ENCODE results near the gene ANO8. TPM values are rescaled to one million over a fixed set of nuclear protein-coding genes. Genes with fewer than 3 reads are reported as not detected.

Gene ANO8
- total and polyA plus RNA-seq, 2 donors from 2014 or later: 3.0 to 12.1 TPM

GRCh38 chr19:17283504-17283996 lies 51.1 kb downstream of the ANO8 start:
- Histone ChIP-seq H3K4me3 (ENCODE audit: low read length in 3 of 3) (no peak overlapping the region), H3K36me3 (ENCODE audit: control insufficient read depth in 2 of 3, insufficient read depth in 3 of 3, low read length in 3 of 3) (no peaks in the 10 kb centered on the region), H3K4me1 (ENCODE audit: control insufficient read depth in 2 of 3, insufficient read depth in 2 of 3, low read depth in 1 of 3, low read length in 3 of 3) (peaks cover 0 to 4% (median 0%) of the 10 kb centered on the region in 3 donors), H3K27ac (ENCODE audit: low read depth in 2 of 2, low read length in 2 of 2) (no peak overlapping the region), H3K9me3 (ENCODE audit: control insufficient read depth in 2 of 3, insufficient read depth in 1 of 3, low read length in 3 of 3) (no peaks in the 10 kb centered on the region), H3K9ac (ENCODE audit: low read length in 3 of 3) (no peak overlapping the region), H3K27me3 (ENCODE audit: control insufficient read depth, insufficient read depth, low read length) (peaks cover 2% of the 10 kb centered on the region)
- intact Hi-C loops (cut with DNase I): loop anchor here (10.0 kb wide), 1 partner anchor 219 kb away; no protein-coding TSS in a partner anchor
- no peak for TF ChIP-seq CTCF (IDR thresholded peaks at IDR 0.05; ENCODE audit: borderline replicate concordance, extremely low read depth, insufficient read depth)
- FAIRE-seq (no peak), DNase-seq (no peak)

GRCh38 chr19:17282488-17283125 lies 52.0 kb downstream of the ANO8 start:
- FAIRE-seq: no peak

GRCh38 chr19:17281391-17282304 lies 53.0 kb downstream of the ANO8 start, which contains the start of gene ANKLE1:
Gene ANKLE1, plus strand, starts transcription at chr19:17281901. Its CDS starts 20 bp downstream, at chr19:17281921.
- Histone ChIP-seq H3K27me3 (ENCODE audit: control insufficient read depth, insufficient read depth, low read length) (peaks cover 2% of the 10 kb centered on the region), H3K9ac (ENCODE audit: low read length in 3 of 3) (peak within 1 kb of the TSS in 1 of 3 donors; percentile 48), H3K4me3 (ENCODE audit: low read length in 3 of 3) (peak within 1 kb of the TSS in 1 of 3 donors; percentile 18), H3K9me3 (ENCODE audit: control insufficient read depth in 2 of 3, insufficient read depth in 1 of 3, low read length in 3 of 3) (no peaks in the 10 kb centered on the region), H3K27ac (ENCODE audit: low read depth in 2 of 2, low read length in 2 of 2) (no peak within 1 kb of the TSS), H3K4me1 (ENCODE audit: control insufficient read depth in 2 of 3, insufficient read depth in 2 of 3, low read depth in 1 of 3, low read length in 3 of 3) (peaks cover 0 to 4% (median 0%) of the 10 kb centered on the region in 3 donors), H3K36me3 (ENCODE audit: control insufficient read depth in 2 of 3, insufficient read depth in 3 of 3, low read length in 3 of 3) (peaks cover 0 to 4% (median 3%) of the 10 kb centered on the region in 3 donors)
- no peak for TF ChIP-seq CTCF (IDR thresholded peaks at IDR 0.05; ENCODE audit: borderline replicate concordance, extremely low read depth, insufficient read depth)
- intact Hi-C loops (cut with DNase I): loop anchor here (10.0 kb wide), 1 partner anchor 217 kb away; no protein-coding TSS in a partner anchor
- DNase-seq: peak; percentile 44 to 80 (median 55)
- FAIRE-seq: no peak

More at GRCh38 chr19:17282488-17283125, 52.0 kb downstream of the ANO8 start:
- DNase-seq: peak; percentile 90 to 93 (median 92)
- no peaks in the 10 kb centered on the region for H3K9me3 ChIP-seq (ENCODE audit: control insufficient read depth in 2 of 3, insufficient read depth in 1 of 3, low read length in 3 of 3)
- H3K4me1 ChIP-seq (ENCODE audit: control insufficient read depth in 2 of 3, insufficient read depth in 2 of 3, low read depth in 1 of 3, low read length in 3 of 3): peaks cover 0 to 4% (median 0%) of the 10 kb centered on the region in 3 donors
- no peaks in the 10 kb centered on the region for H3K36me3 ChIP-seq (ENCODE audit: control insufficient read depth in 2 of 3, insufficient read depth in 3 of 3, low read length in 3 of 3)
- intact Hi-C loops (cut with DNase I): loop anchor here (10.0 kb wide), 1 partner anchor 218 kb away; no protein-coding TSS in a partner anchor
- no peak overlapping the region for H3K27ac ChIP-seq (ENCODE audit: low read depth in 2 of 2, low read length in 2 of 2)
- TF ChIP-seq CTCF (IDR thresholded peaks at IDR 0.05; ENCODE audit: borderline replicate concordance, extremely low read depth, insufficient read depth): peak; percentile 88
- peak overlapping the region in 1 of 3 donors; percentile 18 for H3K4me3 ChIP-seq (ENCODE audit: low read length in 3 of 3)
- H3K9ac ChIP-seq (ENCODE audit: low read length in 3 of 3): peak overlapping the region in 1 of 3 donors; percentile 48
- H3K27me3 ChIP-seq (ENCODE audit: control insufficient read depth, insufficient read depth, low read length): peaks cover 2% of the 10 kb centered on the region
